ENCODE data around the gene PER2. TPM values are rescaled to one million over a fixed set of nuclear protein-coding genes. Genes with fewer than 3 reads are reported as not detected.
A peak's percentile ranks its signal among the peaks of the same experiment; 100 is the strongest.

PER2 gene
- total and polyA plus RNA-seq, 2 of the 13 experiments (the other 11 are each of a cell fraction or from before 2014, with no cell fraction given): 5.1 to 9.4 TPM

DNA sequence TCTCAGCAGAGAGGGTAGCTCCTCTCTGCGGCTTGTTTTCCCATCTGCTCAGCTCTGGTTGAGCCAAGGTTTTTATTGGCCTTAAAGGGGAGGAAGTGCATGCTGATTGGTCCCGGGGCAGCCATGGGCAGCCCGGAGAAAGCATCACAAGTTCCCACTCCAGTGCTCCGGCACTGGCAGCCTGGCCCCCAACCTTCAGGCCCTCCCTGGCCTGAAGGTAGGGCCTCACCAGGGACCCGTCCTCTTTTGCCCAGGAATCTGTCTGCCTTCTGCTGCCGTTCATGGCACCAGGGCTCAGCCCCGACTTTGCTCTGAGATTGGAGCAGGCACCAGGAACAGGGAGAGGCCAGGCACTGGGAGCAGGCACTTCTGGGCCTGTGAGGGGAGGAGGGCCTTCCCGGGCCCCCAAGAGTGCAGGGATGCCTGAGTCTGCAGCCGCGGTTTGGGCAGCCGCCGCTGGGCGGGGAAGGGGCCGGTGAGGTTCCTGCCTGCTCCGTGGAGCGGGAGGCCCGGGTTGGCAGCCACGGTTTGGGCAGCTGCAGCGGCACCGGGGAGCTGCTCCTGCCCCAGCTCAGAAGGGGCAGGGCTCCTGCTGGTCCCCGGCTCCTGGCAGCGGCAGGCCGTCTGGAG lies 67.4 kb downstream of the PER2 start (continued):
- TF ChIP-seq ZNF687 (CRISPR knock-in tag; IDR thresholded peaks at IDR 0.05) (peak; percentile 67; the same call in 1 of the 2 replicates), HNRNPUL1 (IDR thresholded peaks at IDR 0.05; ENCODE audit: low read depth, low read length) (no peak), YEATS2 (CRISPR knock-in tag; IDR thresholded peaks at IDR 0.05; ENCODE audit: borderline replicate concordance) (no peak), SIX4 (CRISPR knock-in tag; IDR thresholded peaks at IDR 0.05) (no peak), KAT8 (CRISPR knock-in tag; IDR thresholded peaks at IDR 0.05) (peak; percentile 57; the same call in 1 of the 2 replicates), ETV5 (CRISPR knock-in tag; IDR thresholded peaks at IDR 0.05; ENCODE audit: borderline replicate concordance) (no peak), TAF1 (CRISPR knock-in tag; IDR thresholded peaks at IDR 0.05) (peak; percentile 44; the same call in 1 of the 2 replicates), RXRA (CRISPR knock-in tag; IDR thresholded peaks at IDR 0.05) (peak; percentile 26; the same call in 1 of the 2 replicates), ZNF713 (CRISPR knock-in tag; IDR thresholded peaks at IDR 0.05) (no peak), GABPB1 (CRISPR knock-in tag; IDR thresholded peaks at IDR 0.05) (no peak; the same call in 1 of the 2 replicates), NFKBIZ (CRISPR knock-in tag; IDR thresholded peaks at IDR 0.05) (no peak), CBX5 (CRISPR knock-in tag; IDR thresholded peaks at IDR 0.05; ENCODE audit: borderline replicate concordance) (0 out of 2 replicates have a peak, but pooled peaks have one; percentile 11), ZNF605 (CRISPR knock-in tag; IDR thresholded peaks at IDR 0.05) (no peak), SIN3A (IDR thresholded peaks at IDR 0.05; ENCODE audit: borderline replicate concordance, low read depth, low read length) (0 out of 2 replicates have a peak, but pooled peaks have one; percentile 28), POLR2A (IDR thresholded peaks at IDR 0.05; ENCODE audit: insufficient read depth in 1 of 2, low read depth in 2 of 2, low read length in 2 of 2) (peak in 1 of 2 experiments; percentile 48; a peak in 2 of 4 replicates), NFYB (CRISPR knock-in tag; IDR thresholded peaks at IDR 0.05) (peak; percentile 70), NFKB2 (CRISPR knock-in tag; IDR thresholded peaks at IDR 0.05; ENCODE audit: borderline replicate concordance) (peak; percentile 35; the same call in 1 of the 2 replicates), MEF2D (CRISPR knock-in tag; IDR thresholded peaks at IDR 0.05) (no peak), THAP11 (CRISPR knock-in tag; IDR thresholded peaks at IDR 0.05) (peak; percentile 65; the same call in 1 of the 2 replicates), ZFX (CRISPR knock-in tag; IDR thresholded peaks at IDR 0.05; ENCODE audit: low read depth) (peak; percentile 76), KLF16 (CRISPR knock-in tag; IDR thresholded peaks at IDR 0.05) (0 out of 4 replicates have a peak, but pooled peaks of 1 of the 2 experiments have one; percentile 25)
- TF ChIP-seq, protein P1, sequence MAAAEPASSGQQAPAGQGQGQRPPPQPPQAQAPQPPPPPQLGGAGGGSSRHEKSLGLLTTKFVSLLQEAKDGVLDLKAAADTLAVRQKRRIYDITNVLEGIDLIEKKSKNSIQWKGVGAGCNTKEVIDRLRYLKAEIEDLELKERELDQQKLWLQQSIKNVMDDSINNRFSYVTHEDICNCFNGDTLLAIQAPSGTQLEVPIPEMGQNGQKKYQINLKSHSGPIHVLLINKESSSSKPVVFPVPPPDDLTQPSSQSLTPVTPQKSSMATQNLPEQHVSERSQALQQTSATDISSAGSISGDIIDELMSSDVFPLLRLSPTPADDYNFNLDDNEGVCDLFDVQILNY (CRISPR knock-in tag; conservative IDR thresholded peaks at IDR 0.05): no peak
- TF ChIP-seq, protein P2, sequence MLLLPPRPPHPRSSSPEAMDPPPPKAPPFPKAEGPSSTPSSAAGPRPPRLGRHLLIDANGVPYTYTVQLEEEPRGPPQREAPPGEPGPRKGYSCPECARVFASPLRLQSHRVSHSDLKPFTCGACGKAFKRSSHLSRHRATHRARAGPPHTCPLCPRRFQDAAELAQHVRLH (CRISPR knock-in tag; IDR thresholded peaks at IDR 0.05; ENCODE audit: borderline replicate concordance, low read depth): 0 out of 2 replicates have a peak, but pooled peaks have one; percentile 69
- TF ChIP-seq, protein P3, sequence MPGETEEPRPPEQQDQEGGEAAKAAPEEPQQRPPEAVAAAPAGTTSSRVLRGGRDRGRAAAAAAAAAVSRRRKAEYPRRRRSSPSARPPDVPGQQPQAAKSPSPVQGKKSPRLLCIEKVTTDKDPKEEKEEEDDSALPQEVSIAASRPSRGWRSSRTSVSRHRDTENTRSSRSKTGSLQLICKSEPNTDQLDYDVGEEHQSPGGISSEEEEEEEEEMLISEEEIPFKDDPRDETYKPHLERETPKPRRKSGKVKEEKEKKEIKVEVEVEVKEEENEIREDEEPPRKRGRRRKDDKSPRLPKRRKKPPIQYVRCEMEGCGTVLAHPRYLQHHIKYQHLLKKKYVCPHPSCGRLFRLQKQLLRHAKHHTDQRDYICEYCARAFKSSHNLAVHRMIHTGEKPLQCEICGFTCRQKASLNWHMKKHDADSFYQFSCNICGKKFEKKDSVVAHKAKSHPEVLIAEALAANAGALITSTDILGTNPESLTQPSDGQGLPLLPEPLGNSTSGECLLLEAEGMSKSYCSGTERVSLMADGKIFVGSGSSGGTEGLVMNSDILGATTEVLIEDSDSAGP (CRISPR knock-in tag; IDR thresholded peaks at IDR 0.05; ENCODE audit: borderline replicate concordance): peak; percentile 63; the same call in 1 of the 2 replicates
